Measurements from ENCODE around the gene OR9Q1.

The OR9Q1 gene

DNA sequence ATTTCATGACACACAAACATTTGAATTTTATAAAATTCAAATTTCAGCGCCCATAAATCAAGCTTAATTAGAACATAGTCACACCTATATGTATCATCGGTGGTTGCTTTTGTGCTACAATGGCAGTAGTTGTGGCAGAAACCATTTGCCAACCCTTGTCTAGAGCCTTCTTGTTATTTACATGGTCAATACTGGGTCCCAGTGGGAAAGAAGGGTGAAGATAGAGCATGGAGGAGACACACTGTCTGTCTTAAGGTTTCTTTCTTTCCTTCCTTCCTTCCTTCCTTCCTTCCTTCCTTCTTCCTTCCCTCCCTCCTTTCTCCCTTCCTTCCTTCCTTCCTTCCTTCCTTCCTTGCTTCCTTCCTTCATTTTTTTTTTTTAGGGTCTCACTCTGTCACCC is 10.8 kb downstream of the OR9Q1 start:
- DNase-seq (ENCODE audit: low read depth in 2 of 2), result no peak

DNA sequence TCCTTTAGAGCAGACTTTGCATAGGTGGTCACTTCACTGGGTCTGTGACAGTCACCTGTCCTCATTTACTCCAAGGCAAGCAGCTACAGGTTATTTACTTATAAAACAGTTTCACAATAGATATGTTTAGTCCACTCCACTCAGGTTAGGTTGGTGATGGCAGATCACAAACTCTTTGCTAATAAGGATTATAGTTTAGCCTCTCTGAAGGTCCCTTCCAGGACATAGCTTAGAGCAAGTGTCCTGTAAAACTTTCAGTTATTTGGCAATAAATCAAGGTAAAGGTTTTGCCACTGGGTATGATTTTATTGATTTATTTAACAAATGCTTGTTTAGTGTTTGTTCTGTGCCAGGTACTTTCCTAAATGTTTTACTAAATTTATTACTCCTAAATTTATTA is 15.9 kb downstream of the OR9Q1 start:
- no peak for DNase-seq (ENCODE audit: low read depth in 2 of 2)

DNA sequence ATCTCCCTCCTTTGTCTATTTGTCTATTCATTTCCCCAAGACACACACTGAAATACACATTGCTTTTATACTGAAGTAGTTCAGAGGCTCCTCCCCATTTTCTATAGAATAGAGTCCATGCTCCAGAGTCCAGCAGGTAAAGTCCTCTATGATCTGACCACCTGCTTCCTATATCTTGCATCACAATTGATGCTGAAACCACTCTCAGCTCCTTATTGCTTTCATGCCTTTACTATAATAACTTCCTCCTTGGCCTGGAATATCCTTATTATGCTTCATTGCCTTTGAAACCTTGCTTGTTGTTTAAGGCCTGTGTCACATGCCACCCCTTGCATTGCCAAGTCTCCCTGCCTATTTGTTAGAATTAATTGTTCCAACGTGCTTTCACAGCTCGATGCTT is 19.7 kb downstream of the OR9Q1 start:
- no peak for DNase-seq (ENCODE audit: low read depth in 2 of 2)

DNA sequence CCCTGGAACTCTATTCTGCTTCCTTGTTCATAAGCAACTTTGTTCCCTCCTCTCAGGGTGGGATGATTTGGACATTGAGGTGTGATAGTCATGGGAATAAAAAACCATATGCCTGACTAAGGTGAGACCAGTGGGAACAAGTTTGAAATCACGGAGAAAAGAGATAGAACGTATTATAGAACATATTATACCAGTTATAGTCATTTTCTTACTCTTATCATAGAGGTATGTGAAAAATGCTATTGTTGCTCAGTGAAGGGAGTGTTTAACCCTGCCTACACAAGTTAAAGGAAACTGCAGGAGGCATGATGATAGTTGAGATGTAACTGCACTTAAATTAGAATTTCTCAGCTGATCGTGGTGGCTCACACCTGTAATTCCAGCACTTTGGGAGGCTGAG is 22.6 kb downstream of the OR9Q1 start:
- DNase-seq (ENCODE audit: low read depth in 2 of 2), result no peak

DNA sequence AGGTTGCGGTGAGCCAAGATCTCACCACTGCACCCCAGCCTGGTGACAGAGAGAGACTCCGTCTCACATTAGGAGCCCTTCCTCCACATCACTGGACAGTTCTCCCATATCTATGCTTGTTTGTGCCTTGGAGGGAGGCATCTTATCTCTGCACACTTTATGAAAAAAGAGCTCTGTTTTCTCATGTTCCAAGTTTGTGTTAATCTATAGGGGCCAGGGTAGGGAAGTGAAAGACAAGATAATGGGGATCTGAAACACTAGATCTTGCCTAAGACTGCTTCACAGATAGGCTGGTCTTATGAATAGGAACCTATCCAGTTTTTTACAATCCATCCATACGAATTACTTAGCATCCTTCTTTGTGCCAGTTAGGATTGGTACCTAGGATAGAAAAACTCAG is 24.1 kb downstream of the OR9Q1 start:
- DNase-seq (ENCODE audit: low read depth in 2 of 2), result no peak

DNA sequence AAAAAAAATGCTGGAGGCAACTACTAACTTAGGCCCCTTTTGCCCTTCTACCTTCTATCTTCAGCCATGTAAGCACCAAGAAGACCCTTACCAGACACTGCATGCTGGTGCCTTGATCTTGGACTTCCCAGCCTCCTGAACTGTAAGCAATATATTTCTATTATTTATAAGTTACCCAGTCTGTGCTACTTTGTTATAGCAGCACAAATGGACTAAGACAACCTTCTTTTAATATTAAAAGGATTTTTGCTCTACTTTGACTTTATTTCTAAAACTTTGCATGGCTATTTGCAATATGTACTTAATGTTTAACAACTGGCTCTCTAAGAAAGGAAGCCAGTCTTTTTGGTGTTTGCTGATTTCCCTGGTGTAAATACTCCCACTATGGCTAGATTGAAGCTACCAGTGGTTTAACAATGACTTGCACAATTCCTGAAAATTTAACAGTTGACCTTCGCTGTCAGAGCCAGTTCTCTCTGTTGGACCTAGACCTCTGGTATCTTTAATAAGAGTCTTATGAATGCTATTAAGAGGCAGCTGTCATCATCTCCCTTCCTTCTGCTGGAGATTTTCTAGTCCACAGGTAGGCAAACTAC is 32.2 kb downstream of the OR9Q1 start:
- no peak for DNase-seq (ENCODE audit: low read depth in 2 of 2)

DNA sequence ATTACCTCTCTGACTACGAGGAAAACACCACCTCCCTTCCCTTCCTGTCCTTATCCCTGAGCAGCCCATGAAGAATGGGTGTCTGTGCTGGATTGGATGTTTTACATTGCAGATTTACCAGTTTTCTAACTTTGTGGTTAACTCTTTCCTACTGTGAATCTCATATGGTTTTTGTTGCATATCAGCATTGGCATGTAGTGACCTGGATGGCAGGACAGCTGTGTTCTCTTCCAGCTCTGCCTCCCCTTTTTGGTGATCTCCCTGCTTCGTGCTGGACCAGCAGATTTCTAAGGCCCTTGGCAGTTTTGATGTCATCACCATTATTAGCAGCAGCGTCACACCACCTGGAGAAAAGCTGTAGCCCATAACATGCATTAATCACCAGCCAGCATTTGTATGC is 33.8 kb downstream of the OR9Q1 start:
- no peak for DNase-seq (ENCODE audit: low read depth in 2 of 2)

DNA sequence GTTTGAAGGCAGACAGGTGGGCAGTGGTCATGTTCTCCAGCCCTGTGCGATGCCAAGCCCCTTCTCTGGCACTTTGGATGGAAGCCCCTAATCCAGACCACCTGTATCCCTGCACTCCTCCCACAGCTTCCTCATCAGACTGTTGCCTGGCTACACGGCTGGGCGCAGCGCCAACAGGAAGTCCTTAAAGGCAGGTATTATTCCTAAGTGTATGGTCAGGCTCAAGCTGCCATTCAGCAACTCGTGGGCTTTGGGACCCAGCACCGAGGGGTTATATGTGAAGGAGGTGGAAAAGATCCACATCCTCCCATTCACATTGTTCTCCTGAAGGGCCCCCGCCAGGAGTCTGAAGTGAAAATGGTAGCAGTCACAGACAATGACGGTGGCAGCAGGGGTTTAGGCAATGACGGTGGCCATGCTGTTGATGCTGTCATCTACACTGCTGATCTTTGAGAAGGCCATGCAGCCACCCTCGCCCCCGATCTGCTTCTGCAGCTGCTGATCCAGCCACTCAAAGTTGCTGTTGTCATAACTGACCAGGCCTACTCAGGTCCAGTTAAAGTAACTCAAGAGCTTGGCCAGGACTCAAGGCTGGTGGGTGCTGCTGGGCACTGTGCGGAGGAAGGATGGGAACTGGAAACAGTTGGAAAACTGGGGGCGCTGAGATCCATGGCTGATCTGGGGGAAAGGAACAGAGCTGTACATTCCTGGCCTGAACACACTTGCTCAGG is 34.8 kb downstream of the OR9Q1 start:
- no peak for DNase-seq (ENCODE audit: low read depth in 2 of 2)

DNA sequence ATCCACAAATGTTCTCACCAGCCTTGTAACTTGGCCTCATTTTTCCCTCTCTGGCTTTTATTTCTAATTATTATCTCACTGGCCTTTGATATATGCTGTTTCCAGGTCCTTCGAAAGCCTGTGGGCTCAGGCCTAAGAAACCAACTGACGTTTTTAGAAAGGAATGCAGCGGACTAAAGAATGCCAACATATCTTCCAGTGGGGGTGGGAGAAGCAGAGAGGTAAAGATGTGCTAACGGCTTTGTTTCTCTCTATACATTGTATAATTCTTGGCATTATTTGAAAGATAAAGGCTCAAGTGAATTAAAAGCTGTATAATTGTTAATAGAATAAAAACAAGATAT is 35.3 kb downstream of the OR9Q1 start:
- DNase-seq (ENCODE audit: low read depth in 2 of 2), result no peak

DNA sequence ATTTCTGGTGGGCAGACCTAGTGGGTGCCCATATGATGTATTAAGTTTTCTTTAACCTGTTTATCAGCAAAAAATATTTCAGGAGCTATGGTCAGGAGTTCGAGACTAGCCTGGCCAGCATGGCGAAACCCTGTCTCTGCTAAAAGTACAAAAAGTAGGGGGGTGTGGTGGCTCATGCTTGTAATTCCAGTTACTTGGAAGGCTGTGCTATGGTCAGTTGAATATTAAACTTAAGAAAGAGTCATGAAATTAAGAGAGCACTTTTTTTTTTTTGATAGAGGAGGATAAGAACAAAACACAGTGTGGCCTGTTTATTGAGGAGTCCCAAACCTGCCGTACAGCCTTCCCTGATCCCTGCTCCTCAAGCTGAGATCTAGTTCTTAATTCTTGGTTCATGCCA is 36.9 kb downstream of the OR9Q1 start:
- no peak for DNase-seq (ENCODE audit: low read depth in 2 of 2)

DNA sequence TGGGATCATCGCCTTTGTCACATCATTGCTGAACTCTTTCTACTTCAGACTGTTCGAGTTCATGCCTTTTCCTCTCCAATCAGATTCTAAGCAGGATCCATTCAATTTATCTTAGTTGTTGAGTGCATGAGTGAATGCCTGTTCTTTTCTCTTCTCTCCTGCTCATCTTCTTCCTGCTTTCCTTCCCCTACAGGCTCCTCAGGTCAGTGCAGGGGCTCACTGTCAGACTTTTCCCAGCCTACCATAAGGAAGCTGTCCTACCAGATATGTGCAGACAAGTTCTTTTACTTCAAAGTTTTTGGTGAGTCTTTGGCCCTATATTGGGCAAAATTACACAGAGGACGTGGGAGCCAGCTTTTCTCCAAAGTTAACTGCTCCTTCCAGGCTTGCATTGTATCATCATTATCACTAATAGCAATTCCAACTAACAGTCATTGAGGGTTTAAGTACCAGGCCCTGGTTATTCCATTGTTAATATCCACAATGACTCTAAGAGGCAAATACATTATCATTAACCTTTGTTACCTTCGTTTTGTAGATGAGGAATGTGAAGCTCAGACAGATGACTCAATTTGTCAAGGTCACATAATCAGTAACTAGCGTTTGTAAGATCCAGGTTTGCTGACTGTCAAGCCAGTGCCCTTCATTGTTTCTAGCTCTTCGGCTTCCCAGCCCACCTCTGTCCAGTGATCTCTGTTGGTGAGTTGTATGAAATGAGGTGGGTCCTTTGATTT is 37.4 kb downstream of the OR9Q1 start:
- no peak for DNase-seq (ENCODE audit: low read depth in 2 of 2)

DNA sequence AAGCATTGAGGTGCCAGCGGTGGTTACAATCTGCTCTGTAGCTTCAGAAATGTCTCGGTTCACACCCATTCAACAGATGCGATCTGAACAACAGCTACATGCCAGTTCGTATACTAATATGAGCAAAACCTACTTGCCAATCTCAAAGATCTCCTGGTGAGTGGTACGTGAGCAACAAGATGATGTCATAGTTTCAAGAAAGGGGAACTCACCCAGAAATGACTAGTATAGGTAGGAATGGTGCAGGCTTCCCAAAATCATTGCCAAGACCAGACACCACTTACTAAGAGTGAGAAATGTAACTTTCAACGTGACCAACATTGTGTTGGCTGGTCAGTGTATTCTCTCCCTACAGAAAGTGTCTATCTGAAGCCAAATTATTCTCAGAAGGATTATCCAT is 38.1 kb downstream of the OR9Q1 start:
- no peak for DNase-seq (ENCODE audit: low read depth in 2 of 2)

DNA sequence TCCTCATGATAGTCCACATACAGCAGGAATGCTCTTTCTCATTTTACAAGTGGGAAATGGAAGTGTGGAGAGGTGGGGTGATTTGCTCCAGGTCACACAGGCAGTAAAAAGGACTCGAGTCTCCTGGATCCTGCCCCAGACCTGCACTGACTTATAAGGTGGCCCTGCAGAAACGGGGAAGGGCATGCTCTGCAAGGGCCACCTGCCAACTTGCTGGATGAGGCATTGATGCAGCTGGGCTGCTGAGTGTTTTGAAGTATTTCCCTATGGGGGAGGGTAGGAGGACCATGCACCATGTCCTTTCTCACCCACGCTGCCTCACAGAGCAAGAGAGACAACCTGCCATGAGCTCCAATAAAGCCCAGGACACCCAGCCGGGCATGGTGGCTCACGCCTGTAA is 44.0 kb downstream of the OR9Q1 start:
- no peak for DNase-seq (ENCODE audit: low read depth in 2 of 2)

DNA sequence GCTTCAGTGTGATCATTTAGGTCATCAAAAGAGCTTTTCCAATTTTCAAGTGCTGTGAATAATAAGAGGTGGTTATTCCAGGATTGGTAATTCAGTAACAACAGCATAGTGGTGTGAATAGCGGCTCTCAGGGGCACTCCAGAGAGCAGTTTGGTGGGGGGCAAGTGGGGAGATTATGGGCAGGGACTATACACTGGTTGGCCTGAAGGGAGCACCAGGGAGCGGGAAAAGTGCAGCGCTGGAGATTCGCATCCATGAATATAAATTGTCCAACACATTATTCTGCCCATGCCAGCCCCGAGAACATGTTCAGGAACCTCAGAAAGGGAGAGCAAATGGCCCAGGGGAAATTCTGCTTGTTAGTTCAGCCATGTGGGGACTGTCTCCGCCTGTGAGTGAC is 45.0 kb downstream of the OR9Q1 start:
- DNase-seq (ENCODE audit: low read depth in 2 of 2), result no peak

DNA sequence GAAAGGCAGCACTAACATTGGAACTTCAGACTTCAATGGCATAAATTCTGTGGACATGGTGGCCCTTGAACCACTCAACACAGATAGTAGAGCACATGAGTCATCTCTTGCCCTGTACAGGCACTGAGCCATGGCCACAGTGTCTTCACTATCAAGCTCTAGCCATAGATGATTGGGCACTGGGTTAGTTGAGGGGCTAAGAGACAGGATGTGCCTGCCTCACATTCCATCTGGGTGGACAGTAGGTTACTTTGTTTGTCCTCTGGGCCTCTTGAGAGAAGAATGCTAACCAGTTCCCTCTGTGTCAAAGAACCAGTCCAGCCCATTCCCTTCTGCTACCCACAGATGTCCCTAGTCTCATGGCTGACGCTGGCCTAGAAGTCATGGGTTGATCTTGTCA is 46.9 kb downstream of the OR9Q1 start:
- no peak for DNase-seq (ENCODE audit: low read depth in 2 of 2)

DNA sequence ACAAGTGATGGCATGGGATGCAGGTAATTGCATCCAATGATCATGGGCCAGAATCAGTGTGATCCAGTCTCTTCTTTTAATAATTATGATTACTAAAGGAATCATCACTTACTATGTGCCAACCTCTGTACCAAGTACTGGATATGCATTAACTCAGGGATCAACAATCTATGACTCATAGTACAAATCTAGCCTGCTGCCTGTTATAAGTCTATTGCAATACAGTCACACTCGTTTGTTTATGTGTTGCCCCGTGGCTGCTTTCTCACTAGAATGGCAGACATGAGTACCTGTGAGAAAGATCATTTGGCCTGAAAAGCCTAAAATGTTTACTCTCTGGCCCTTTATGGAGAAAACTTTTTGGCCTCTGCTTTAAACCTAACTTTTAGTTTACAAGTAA is 52.1 kb downstream of the OR9Q1 start:
- no peak for DNase-seq (ENCODE audit: low read depth in 2 of 2)

DNA sequence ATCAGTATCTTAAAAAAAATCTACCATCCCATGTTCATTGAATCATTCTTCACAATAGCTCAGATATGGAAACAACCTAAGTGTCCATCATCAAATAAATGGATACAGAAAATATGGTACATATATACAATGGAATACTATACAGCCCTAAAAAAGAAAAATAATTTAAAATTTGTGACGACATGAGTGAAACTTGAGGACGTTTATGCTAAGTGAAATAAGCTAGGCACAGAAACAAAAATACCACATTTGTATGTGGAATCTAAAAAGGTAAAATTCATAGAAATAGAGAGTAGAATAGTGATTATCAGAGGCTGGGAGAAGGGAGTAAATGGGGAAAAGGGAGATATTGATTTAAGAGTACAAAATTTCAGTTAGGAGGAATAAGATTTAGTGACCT is 62.8 kb downstream of the OR9Q1 start:
- DNase-seq (ENCODE audit: low read depth in 2 of 2), result no peak

DNA sequence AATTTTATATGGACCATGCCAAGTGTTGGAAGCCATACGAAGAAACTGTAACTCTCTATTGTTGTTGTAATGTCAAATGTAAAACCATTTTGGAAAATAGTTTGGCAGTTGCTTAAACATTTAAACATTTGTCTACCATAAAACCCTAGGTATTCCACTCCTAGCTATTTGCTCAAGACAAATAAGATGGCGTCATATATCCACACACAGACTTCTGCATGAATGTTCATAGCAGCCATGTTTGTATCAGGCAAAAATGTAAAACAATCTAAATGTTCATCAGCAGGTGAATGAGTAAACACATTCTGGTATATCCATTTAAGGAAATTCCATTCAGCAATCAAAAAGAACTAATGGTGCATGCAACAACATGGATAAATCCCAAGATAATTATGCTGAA is 73.8 kb downstream of the OR9Q1 start:
- DNase-seq (ENCODE audit: low read depth in 2 of 2), result no peak

DNA sequence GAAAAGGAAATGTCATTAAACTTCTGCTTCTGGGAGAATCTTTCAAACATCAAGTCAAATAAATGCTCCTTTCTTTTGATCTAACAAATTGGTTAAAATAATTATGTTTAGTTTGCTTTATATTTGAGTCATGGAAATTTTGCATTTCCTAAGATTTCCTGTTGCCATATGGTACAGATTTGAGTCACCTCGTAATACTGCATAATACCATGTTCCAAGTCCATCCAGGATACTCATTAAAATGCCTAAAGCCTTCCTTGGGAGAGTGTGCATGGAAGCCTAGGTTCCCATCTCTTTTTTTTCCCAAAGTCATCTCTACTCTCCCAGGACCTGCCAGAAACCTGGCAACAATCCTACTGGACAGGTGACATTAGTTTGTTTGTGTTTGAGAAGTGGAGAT is 97.4 kb downstream of the OR9Q1 start:
- DNase-seq (ENCODE audit: low read depth in 2 of 2), result no peak

DNA sequence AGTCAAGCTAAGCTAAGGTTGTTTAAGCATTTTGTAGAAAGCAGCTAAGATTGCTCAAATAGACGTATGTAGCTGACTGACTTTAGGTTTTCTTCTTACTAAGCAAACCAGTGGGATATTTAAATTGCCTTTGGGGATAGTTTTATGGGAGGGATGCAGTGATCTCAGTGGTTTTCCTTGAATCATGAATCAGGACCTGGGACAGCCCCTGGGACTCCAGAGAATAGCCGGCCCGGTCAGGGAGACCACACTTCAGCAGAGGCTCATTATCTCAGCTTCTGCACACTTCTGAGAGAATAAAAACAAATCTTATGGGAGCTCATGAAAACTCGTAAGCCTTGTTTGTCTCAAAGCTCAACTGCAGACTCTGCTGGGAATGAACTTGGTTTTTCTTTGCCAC is 101.8 kb downstream of the OR9Q1 start, which contains the start of gene OR9I1:
Gene OR9I1 (minus strand): TSS at position 62 of the 400 bp plus-strand sequence. CDS start 6,086 bp downstream, outside the sequence.
- no peak for DNase-seq (ENCODE audit: low read depth in 2 of 2)

DNA sequence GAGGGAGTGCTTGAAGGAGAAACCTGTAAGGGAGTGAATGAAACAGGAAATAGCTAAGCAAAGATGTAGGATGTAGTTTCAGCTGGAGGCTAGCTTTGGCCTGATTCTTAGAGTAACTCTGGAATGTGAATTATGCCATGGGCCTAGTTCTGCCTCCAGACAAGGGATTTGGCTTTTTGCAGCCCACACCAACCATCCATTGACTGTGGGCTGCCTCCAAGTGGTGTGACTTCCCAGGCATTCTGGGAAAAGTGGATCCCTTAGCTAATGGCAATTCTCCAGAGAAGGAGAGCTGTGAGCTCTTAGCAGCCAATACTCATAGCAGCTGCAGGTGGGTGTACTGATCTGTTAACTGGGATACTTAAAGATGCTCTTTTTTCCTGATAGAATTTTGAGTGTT is 103.7 kb downstream of the OR9Q1 start:
- DNase-seq (ENCODE audit: low read depth in 2 of 2), result no peak

DNA sequence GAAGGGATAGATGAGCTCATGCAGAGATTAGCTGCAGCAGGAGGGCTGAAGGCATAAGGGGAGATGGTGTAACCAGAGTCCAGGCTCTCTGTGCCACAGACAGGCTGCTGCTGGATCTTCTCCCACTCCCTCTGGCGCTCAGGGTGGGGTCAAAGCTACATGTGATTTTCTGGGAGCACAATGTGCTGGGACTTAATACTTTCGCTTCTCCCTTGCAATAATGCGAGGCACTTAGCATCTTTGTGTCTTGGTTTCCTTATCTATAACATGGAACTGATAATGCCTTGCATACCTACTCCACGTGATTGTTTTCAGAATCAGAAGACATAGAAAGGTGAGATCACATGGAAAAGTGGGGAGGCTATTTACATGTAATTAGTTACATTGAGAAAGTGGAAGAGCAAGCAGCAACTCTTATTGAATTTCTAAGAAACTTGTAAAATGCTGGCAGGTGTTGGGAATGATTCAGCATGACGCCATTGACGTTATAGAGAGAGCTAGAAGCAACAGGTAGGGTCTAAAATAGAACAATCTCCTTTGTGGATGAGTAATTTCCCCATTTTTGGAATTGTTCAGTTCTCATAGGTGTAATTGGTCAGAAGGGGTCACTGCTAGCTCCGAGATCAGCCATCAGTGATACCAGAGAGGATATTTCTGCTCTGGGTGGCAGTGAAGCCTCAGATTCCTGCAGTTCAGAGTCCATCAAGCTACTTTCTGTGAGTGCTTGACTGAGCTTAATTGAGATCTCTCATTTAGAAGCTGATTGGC is 109.8 kb downstream of the OR9Q1 start:
- no peak for DNase-seq (ENCODE audit: low read depth in 2 of 2)

DNA sequence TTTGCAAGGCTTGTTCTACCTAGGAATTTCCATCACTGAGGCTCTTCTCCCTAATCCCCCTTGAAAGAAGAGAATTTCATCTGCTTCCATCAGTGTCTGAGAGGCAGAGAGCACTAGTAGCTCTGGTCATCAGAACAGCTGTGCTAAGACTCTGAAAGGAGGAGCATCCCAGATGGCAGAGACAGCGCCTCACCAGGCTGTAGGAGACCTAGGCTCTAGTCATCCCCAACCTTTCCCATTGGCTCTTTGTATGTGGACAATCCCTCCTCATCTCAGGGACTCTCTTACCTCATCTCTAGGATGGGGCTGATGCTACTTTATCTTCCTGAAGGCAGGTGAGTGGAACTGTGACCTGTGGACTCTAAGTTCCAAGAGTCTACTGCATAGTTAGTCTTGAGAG is 110.5 kb downstream of the OR9Q1 start:
- DNase-seq (ENCODE audit: low read depth in 2 of 2), result no peak
